WTC11 (cell line): ENCODE data around the gene PA2G4. TPM values are rescaled to one million over a fixed set of nuclear protein-coding genes. Genes with fewer than 3 reads are reported as not detected.
A peak's percentile ranks its signal among the peaks of the same experiment; 100 is the strongest.

Source experiments
- CBFB ChIP-seq: sonication (generic); formaldehyde crosslinking; IDR thresholded peaks from 2 replicates; pipeline ENCODE4 v1.8.1; 2022; ENCODE audit warnings: mild to moderate bottlenecking, low read depth, missing genetic modification reagents
- CDX4 ChIP-seq: fragments of 250-450 bp; sonication (Bioruptor Pico); IDR thresholded peaks from 2 replicates; pipeline ENCODE4 v1.9.0; 2021; ENCODE audit warnings: moderate library complexity, mild to moderate bottlenecking, inconsistent platforms, borderline replicate concordance
- ERG ChIP-seq: fragments of 250-450 bp; sonication (Bioruptor Pico); IDR thresholded peaks from 2 replicates; pipeline ENCODE4 v1.8.0; 2021; ENCODE audit warnings: mild to moderate bottlenecking
- IRF2 ChIP-seq: sonication (generic); formaldehyde crosslinking; IDR thresholded peaks from 2 replicates; pipeline ENCODE4 v1.8.0; 2022; ENCODE audit warnings: low read depth, missing genetic modification reagents, borderline replicate concordance
- JAZF1 ChIP-seq: fragments of 250-450 bp; sonication (Bioruptor Pico); IDR thresholded peaks from 2 replicates; pipeline ENCODE4 v1.9.0; 2021; ENCODE audit warnings: moderate library complexity, mild to moderate bottlenecking, inconsistent platforms
- KAT7 ChIP-seq: sonication (generic); formaldehyde crosslinking; IDR thresholded peaks from 2 replicates; pipeline ENCODE4 v1.8.1; 2023; ENCODE audit warnings: missing genetic modification reagents, mild to moderate bottlenecking, borderline replicate concordance
- MYBL2 ChIP-seq: sonication (generic); formaldehyde crosslinking; IDR thresholded peaks from 2 replicates; pipeline ENCODE4 v1.8.1; 2023; ENCODE audit warnings: mild to moderate bottlenecking, moderate library complexity, missing genetic modification reagents
- NR1H2 ChIP-seq: sonication (generic); formaldehyde crosslinking; IDR thresholded peaks from 2 replicates; pipeline ENCODE4 v1.9.0; 2021; ENCODE audit warnings: mild to moderate bottlenecking, moderate library complexity, missing genetic modification reagents
- PRDM15 ChIP-seq: sonication (generic); formaldehyde crosslinking; IDR thresholded peaks from 2 replicates; pipeline ENCODE4 v1.8.0; 2022; ENCODE audit warnings: missing genetic modification reagents
- PREB ChIP-seq: sonication (generic); formaldehyde crosslinking; IDR thresholded peaks from 2 replicates; pipeline ENCODE4 v1.8.1; 2022; ENCODE audit warnings: mild to moderate bottlenecking, missing genetic modification reagents, moderate library complexity, borderline replicate concordance
- SMAD3 ChIP-seq: sonication (generic); formaldehyde crosslinking; IDR thresholded peaks from 2 replicates; pipeline ENCODE4 v1.8.0; 2022; ENCODE audit warnings: missing genetic modification reagents, mild to moderate bottlenecking, borderline replicate concordance
- SMAD4 ChIP-seq: sonication (generic); formaldehyde crosslinking; IDR thresholded peaks from 2 replicates; pipeline ENCODE4 v1.8.0; 2022; ENCODE audit warnings: mild to moderate bottlenecking, missing genetic modification reagents
- TEAD1 ChIP-seq: sonication (generic); formaldehyde crosslinking; IDR thresholded peaks from 2 replicates; pipeline ENCODE4 v1.8.0; 2022; ENCODE audit warnings: mild to moderate bottlenecking, missing genetic modification reagents
- USF2 ChIP-seq: sonication (generic); formaldehyde crosslinking; IDR thresholded peaks from 2 replicates; pipeline ENCODE4 v1.8.1; 2023; ENCODE audit warnings: mild to moderate bottlenecking, missing genetic modification reagents, moderate library complexity
- ZNF219 ChIP-seq: sonication (generic); formaldehyde crosslinking; IDR thresholded peaks from 2 replicates; pipeline ENCODE4 v1.8.0; 2023; ENCODE audit warnings: missing genetic modification reagents, mild to moderate bottlenecking, borderline replicate concordance
- ZNF281 ChIP-seq: sonication (generic); formaldehyde crosslinking; IDR thresholded peaks from 2 replicates; pipeline ENCODE4 v1.8.0; 2023; ENCODE audit warnings: mild to moderate bottlenecking, missing genetic modification reagents
- ZNF396 ChIP-seq: fragments of 250-450 bp; sonication (Bioruptor Pico); IDR thresholded peaks from 2 replicates; pipeline ENCODE4 v1.8.0; 2021; ENCODE audit warnings: mild to moderate bottlenecking, moderate library complexity, borderline replicate concordance
- total RNA-seq: library from RNA; stranded (reverse); gene quantifications from 3 replicates; pipeline ENCODE4 v1.2.3, GENCODE V29; 2021
- TF ChIP-seq, protein P1 (sequence below): fragments of 250-450 bp; sonication (Bioruptor Pico); IDR thresholded peaks from 2 replicates; pipeline ENCODE4 v1.9.0; 2021; ENCODE audit warnings: mild to moderate bottlenecking, borderline replicate concordance
- TF ChIP-seq, protein P2 (sequence below): sonication (generic); formaldehyde crosslinking; conservative IDR thresholded peaks from 2 replicates; pipeline ENCODE4 v1.8.1; 2022; ENCODE audit warnings: mild to moderate bottlenecking, missing genetic modification reagents
- TF ChIP-seq, protein P3 (sequence below): sonication (generic); formaldehyde crosslinking; IDR thresholded peaks from 2 replicates; pipeline ENCODE4 v1.8.1; 2022; ENCODE audit warnings: low read depth, missing genetic modification reagents, borderline replicate concordance

The PA2G4 gene
- total RNA-seq, 1 experiment from 2014 or later, result 249 TPM

GRCh38 chr12:56158029-56158925, 53.9 kb downstream of the PA2G4 start, which contains the start of gene MYL6 (continued):
- TF ChIP-seq, protein P1, sequence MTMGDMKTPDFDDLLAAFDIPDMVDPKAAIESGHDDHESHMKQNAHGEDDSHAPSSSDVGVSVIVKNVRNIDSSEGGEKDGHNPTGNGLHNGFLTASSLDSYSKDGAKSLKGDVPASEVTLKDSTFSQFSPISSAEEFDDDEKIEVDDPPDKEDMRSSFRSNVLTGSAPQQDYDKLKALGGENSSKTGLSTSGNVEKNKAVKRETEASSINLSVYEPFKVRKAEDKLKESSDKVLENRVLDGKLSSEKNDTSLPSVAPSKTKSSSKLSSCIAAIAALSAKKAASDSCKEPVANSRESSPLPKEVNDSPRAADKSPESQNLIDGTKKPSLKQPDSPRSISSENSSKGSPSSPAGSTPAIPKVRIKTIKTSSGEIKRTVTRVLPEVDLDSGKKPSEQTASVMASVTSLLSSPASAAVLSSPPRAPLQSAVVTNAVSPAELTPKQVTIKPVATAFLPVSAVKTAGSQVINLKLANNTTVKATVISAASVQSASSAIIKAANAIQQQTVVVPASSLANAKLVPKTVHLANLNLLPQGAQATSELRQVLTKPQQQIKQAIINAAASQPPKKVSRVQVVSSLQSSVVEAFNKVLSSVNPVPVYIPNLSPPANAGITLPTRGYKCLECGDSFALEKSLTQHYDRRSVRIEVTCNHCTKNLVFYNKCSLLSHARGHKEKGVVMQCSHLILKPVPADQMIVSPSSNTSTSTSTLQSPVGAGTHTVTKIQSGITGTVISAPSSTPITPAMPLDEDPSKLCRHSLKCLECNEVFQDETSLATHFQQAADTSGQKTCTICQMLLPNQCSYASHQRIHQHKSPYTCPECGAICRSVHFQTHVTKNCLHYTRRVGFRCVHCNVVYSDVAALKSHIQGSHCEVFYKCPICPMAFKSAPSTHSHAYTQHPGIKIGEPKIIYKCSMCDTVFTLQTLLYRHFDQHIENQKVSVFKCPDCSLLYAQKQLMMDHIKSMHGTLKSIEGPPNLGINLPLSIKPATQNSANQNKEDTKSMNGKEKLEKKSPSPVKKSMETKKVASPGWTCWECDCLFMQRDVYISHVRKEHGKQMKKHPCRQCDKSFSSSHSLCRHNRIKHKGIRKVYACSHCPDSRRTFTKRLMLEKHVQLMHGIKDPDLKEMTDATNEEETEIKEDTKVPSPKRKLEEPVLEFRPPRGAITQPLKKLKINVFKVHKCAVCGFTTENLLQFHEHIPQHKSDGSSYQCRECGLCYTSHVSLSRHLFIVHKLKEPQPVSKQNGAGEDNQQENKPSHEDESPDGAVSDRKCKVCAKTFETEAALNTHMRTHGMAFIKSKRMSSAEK (CRISPR knock-in tag), result peak; percentile 97
- no peak for TF ChIP-seq MYBL2 (CRISPR knock-in tag)
- TF ChIP-seq USF2 (CRISPR knock-in tag), result no peak
- TF ChIP-seq ERG (CRISPR knock-in tag), result peak; percentile 95; the same call in 1 of the 2 replicates
- TF ChIP-seq ZNF396 (CRISPR knock-in tag), result no peak
- no peak for TF ChIP-seq PRDM15 (CRISPR knock-in tag)
- no peak for TF ChIP-seq JAZF1 (CRISPR knock-in tag)
- TF ChIP-seq SMAD4 (CRISPR knock-in tag), result no peak
- peak; percentile 49; the same call in 1 of the 2 replicates for TF ChIP-seq CDX4 (CRISPR knock-in tag)
- TF ChIP-seq ZNF219, result no peak
- TF ChIP-seq, protein P2, sequence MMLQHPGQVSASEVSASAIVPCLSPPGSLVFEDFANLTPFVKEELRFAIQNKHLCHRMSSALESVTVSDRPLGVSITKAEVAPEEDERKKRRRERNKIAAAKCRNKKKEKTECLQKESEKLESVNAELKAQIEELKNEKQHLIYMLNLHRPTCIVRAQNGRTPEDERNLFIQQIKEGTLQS, result 0 out of 2 replicates have a peak, but pooled peaks have one; percentile 33
- TF ChIP-seq, protein P3, sequence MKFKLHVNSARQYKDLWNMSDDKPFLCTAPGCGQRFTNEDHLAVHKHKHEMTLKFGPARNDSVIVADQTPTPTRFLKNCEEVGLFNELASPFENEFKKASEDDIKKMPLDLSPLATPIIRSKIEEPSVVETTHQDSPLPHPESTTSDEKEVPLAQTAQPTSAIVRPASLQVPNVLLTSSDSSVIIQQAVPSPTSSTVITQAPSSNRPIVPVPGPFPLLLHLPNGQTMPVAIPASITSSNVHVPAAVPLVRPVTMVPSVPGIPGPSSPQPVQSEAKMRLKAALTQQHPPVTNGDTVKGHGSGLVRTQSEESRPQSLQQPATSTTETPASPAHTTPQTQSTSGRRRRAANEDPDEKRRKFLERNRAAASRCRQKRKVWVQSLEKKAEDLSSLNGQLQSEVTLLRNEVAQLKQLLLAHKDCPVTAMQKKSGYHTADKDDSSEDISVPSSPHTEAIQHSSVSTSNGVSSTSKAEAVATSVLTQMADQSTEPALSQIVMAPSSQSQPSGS, result peak; percentile 23; the same call in 1 of the 2 replicates
- TF ChIP-seq CBFB (CRISPR knock-in tag), result no peak
- TF ChIP-seq PREB (CRISPR knock-in tag), result no peak
- TF ChIP-seq IRF2, result no peak
- no peak for TF ChIP-seq ZNF281 (CRISPR knock-in tag)
- no peak for TF ChIP-seq KAT7 (CRISPR knock-in tag)
- TF ChIP-seq NR1H2 (CRISPR knock-in tag), result no peak
- no peak for TF ChIP-seq SMAD3 (CRISPR knock-in tag)
- peak; percentile 14 for TF ChIP-seq TEAD1 (CRISPR knock-in tag)
